ENCODE measurements around the gene ZBTB4.
"Not testable (repeated sequence)": the region's sequence is repeated elsewhere in the genome, so short reads cannot be mapped to it uniquely, and the experiment has no call there.

The ZBTB4 gene

DNA sequence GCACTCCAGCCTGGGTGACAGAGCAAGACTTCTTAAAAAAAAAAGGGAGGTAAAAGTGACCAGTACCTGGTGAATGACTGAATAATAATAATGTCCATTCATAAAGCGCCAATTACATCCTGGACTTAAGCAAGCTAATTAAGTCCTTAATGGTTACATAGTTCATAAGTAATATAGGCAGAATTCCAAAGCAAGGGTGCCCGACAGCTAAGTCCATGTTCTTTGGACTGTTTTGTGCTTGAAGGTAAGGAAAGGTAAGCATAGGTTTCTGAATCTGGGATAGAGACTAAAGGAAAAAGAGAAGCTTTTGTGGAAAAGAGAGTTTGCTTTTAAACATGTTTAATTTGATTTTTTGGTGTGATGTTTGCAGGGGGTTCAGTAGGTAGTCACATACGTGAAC is 14.5 kb upstream of the ZBTB4 start:
- no peak for DNase-seq

DNA sequence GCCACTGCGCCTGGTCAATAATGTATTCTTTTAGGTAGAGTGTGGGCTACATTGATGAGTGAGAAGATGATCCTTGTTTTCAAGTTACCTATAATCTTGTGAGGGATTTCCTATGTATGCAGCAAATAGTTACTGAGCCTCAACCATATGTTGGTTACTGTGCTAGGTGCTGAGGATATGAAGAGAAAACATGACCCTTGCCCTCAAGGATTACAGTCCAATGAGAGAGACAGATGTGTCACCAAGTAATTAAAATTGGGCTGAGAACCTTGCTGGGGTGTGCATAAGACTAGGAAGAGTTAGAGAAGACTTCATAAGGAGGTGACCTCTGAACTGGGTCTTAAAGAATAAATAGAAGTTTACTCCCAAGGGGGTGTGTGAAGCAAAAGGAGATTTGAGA is 12.2 kb upstream of the ZBTB4 start:
- DNase-seq, result no peak

DNA sequence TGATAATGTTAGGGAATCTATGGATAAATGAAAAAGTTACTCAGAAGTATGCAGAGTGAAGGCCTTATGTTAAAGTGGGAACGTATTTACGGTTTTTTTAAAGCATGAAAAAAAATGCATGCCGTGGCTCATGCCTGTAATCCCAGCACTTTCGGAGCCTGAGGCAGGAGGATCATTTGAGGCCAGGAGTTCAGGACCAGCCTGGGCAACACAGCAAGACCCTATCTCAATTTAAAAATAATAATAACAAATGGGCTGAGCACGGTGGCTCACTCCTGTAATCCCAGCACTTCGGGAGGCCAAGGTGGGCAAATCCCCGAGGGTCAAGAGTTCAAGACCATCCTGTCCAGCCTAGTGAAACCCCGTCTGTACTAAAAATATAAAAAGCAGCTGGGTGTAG is 10.7 kb upstream of the ZBTB4 start:
- DNase-seq, result no peak

DNA sequence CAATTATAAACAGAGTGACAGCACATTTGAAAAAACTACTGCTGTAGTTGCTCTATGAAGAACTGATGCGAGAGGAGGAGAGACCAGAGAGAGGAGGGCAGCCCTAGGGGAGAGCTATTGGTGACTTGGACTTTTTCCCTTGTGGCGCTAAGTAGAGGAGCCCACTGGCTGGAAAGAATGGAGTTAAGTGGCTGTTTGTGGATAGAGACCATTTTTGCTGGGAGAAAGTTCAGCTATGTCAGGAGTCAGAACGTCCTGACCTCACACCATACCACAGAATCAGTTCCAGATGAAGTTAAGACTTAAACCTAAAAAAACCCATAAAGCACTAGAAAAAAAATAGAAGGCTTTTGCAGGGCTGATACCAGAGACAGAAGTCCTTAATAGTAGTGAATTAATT is 6.8 kb upstream of the ZBTB4 start:
- DNase-seq, result peak; percentile 34

DNA sequence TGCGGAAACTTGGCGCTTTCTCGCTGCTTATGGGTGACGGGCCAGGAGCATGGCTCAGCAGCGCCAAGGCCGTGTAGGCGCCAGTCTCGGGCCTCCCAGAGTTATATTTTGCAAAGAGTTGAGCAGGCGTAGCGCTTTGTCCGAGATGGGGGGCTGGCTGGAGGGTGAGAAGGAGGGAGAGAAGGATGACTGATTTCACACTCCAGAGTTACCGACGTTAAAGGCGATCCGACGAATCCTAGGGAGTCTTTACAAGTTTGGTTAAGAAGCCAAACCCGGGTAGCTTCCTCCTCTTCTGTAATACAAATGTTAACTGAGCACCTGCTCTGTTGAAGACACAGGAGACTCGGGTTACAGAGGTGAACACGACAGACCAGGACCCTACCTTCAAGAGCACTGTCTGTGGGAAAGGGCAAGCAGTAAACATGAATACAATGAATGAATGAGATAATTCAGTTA is 5.5 kb upstream of the ZBTB4 start:
- DNase-seq, result no peak

DNA sequence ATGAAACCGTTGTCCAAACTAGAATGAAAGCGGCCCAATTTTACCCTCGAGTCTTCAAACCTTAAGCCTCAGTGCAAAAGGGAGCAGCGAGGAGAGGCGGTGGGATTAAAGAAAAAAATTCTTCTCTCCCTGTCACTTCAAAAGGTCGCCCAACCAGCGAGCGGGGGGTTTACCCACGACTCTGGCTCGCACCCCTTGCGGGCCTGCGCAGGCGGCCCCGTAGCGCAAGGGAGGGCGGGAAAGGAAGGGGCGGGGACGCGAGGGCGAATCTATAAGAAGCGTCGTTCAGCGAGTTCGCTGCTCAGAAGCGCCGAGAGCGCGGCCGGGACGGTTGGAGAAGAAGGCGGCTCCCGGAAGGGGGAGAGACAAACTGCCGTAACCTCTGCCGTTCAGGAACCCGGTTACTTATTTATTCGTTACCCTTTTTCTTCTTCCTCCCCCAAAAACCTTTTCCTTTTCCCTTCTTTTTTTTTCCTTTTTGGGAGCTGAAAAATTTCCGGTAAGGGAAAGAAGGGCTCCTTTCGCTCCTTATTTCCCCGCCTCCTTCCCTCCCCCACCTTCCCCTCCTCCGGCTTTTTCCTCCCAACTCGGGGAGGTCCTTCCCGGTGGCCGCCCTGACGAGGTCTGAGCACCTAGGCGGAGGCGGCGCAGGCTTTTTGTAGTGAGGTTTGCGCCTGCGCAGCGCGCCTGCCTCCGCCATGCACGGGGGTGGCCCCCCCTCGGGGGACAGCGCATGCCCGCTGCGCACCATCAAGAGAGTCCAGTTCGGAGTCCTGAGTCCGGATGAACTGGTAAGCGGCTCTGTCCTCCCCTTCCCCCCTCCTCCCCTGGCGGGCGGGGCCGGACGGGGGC is 4.9 kb upstream of the ZBTB4 start, which contains the start of gene POLR2A:
TSS of gene POLR2A (plus strand) at position 300 of the 852 bp plus-strand sequence.
- peak; percentile 97 for DNase-seq

DNA sequence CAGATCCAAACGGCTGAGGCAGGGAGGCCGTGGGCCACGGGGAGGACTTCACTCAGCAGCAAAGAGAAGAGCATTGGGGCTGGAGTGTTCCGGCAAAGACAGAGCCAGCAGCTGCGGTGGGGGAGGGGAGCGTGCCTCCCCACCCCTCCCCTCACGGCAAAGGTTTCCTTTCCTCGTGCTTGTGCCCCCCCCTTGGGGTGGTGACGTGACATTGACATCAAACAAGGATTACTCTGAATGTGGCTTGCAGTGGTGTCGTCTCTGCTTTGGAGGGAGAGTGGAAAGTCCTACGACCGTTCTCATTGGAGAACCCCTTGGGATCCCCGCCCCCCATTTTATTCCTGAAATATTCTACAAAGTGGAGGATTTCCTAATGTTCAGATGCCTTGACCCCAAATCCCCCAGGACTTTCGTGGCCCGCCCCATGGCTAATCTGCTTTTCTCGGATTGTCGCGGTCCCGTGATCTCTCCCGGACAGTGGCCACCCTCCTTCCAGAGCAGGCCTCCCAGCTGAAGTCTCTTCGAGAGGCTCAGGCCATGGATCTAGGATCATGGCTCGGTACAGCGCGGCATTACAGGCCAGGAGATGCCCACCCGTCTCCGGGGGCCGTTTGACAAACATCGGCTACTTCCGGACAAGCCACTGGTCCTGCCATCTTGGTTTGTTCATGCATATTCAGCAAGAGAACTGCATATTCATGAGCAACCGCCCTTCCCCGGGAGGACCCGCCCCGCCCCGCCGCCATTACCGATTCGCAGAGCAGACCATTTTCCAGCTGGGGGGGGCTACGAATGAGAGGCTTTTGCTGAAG is 4.0 kb upstream of the ZBTB4 start:
- peak; percentile 93 for DNase-seq

DNA sequence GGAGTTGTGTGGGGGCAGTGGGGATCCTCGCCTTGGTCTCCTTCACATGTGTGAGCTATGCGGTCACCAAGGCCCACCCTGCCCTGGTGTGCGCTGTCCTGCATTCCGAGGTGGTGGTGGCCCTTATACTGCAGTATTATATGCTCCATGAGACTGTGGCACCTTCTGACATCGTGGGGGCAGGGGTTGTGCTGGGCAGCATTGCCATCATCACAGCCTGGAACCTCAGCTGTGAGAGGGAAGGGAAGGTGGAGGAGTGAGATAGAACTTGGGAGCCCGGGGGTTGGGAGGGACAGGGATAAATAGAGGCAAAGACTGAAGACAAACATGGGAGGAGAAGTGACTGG is 3.3 kb upstream of the ZBTB4 start:
- DNase-seq, result not testable (repeated sequence)

DNA sequence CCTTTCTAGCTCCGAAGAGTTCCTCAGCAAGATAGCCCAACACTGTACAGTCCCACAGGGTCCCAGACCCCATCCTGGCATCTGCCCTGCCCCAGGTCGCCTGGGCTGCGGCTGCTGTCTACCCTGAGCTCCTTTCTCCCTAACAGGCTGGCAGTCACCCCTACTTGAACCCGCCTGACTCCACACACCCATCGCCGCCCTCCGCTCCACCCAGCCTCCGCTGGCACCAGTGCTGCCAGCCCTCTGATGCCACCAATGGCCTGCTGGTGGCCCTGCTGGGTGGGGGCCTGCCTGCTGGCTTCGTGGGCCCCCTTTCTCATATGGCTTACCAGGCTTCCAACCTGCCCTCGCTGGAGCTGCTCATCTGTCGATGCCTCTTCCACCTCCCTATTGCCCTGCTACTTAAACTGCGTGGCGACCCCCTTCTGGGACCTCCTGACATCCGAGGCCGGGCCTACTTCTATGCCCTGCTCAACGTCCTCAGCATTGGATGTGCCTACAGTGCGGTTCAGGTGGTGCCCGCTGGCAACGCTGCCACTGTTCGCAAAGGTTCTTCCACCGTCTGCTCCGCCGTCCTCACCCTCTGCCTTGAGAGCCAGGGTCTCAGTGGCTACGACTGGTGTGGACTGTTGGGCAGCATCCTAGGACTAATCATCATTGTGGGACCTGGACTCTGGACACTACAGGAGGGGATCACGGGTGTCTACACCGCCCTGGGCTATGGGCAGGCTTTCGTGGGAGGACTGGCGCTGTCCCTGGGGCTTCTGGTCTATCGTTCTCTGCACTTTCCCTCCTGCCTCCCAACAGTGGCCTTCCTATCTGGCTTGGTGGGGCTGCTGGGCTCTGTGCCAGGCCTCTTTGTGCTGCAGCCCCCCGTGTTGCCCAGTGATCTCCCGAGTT is 2.7 kb upstream of the ZBTB4 start:
- DNase-seq, result not testable (repeated sequence)

DNA sequence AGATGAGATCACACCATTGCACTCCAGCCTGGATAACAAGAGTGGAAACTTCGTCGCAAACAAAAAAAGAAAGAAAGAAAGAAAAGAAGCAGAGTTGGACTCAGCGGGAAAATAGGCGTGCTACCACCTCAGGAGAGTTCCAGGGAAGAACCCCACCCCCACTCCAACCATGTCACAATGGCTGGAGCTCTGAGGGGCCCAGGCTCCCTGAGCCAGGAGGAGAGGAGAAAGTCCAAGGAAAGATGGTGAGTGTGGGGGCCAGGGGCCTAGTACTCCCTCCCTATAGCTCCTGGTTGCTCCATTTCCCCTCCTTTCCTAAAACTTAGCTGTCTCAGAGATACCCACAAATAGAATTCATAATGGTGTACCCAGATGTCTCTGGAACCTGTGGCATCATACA is 1.8 kb upstream of the ZBTB4 start, which contains the start of gene SLC35G6:
TSS of gene SLC35G6 (plus strand) at position 172 of the 400 bp plus-strand sequence. CDS start at position 243, 71 bp downstream.
- DNase-seq, result not testable (repeated sequence)

DNA sequence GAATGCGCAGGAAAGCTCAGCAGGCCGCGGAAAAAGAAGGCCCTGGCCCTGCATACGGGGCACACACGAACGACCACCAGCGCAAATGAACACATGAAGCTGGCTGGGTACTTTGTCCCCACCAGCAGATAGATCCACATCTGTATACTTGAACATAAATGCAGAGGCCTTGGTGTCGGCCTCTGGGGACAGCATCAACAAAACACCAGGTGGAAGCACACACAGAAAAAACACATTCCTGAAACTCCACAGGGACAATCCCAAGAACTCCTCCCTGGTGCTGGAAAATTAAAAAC is 606 bp upstream of the ZBTB4 start:
- DNase-seq, result no peak

DNA sequence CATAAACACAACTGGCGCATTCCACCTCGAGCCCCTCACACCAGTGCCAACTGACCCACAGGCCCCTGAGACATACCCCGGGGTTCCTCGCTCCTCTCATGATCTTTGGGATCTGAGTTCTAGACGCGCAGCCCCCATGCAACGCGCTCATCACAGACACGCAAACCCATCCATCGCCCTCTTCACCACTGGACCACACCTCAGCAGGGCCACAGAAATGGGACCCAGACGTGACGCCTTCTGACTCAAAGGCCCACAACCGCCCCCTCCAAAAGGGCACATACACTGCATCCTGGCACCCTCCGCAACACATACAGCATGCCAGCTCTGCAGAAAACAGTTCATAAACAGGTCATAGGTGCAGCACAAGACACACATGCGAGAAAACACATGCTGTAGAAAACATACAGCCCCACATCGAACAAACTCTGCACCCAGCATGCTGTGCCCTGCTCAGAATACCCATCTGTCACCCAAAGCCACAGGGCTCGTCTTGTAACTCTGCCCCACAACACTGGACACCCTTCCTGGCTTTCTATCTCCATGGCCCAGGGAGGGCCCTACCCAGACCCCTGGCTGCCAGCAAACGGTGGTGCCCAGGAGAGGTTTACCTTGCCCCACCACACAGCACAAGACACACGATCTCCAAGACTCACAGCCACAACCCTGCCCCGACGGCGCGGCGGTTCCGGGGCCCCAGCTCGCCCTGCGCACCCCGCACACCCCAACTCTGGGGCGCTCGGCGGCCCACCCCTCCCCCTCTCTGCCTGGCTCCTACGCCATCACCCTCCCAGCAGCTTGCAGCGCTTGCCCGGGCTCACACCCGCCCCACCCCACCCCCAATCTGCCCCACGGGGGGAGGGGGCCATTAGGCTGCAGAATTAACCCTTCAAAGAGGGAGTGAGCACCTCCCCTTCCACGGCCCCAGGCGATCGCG is 887 bp downstream of the ZBTB4 start:
- peak; percentile 32 for DNase-seq

DNA sequence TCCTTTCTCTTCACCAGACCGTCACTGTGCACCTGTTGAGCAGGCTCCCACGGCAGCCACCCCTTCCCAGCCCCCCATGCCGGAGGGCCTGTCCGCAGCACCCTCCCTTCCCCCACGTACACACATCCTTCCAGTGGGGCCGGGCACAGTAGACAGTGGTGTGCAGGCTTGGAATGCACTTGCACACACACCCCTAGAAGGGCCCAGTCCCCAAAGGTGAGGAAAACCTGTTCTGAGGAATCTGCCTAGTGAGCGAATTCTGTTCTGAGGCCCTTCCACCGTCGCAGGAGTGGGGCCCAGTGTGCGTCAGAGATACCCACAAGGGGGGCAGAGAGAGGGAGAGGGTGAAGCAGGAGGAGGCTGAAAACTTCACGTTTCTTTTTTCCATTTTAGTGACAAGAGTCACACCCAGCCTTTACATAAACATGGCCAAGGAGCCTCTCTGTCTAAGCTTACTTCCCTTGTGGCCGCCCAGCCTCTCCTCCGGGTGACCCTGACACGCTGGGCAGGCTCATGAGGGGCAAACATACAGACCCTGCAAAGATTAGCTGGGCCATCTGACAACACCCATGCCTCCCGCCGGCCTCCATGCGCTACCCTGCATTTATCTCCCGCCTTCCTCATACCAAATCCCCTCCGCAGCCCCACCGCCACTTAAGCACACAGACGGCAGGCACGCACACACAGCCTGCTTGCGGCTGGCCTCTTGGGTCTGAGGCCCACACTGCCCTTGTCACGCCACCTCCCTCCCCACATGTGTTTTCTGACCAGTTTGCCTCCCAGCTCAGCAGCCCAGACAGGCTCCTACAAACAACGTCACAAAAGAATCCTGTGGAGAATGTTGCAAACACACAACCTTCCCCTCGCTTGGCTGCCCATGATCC is 1.8 kb downstream of the ZBTB4 start:
- peak; percentile 75 for DNase-seq

DNA sequence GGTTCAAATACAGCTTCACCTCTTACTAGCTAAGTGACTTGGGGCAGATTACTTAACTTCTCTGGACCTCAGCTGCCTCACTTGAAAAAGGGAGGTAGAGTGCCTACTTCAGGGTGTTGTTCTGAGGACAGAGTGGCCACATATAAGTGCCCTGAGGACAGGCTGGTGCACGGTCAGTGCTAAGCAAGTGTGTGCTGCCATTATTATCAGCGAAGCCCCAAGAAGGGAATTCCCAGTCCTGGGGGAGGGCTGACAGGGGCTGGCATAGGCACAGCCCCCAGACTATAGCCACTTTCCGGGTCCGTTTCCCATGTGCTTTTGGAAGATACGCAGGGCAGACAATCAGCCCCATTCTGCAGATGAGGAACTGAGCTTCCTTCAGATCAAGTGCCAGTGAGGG is 2.5 kb downstream of the ZBTB4 start:
- no peak for DNase-seq

DNA sequence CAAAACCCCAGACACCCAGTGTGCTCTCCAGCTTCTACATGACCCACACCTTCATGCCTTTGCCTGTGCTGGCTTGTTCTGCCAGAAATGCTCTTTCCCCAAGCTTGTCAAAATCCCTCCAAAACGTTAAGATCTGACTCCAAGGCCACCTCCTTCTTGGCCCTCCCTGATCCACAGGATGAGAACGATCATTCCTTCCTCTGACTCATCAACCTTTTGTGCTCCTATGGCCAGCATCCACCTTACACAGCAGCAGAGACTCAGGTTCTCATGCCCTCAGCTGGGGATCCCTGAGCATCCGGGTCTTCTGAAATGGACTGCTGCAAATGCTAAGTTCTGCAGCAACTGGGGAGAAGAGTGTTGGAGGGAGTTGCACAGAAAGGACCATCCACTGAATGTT is 2.9 kb downstream of the ZBTB4 start:
- no peak for DNase-seq

DNA sequence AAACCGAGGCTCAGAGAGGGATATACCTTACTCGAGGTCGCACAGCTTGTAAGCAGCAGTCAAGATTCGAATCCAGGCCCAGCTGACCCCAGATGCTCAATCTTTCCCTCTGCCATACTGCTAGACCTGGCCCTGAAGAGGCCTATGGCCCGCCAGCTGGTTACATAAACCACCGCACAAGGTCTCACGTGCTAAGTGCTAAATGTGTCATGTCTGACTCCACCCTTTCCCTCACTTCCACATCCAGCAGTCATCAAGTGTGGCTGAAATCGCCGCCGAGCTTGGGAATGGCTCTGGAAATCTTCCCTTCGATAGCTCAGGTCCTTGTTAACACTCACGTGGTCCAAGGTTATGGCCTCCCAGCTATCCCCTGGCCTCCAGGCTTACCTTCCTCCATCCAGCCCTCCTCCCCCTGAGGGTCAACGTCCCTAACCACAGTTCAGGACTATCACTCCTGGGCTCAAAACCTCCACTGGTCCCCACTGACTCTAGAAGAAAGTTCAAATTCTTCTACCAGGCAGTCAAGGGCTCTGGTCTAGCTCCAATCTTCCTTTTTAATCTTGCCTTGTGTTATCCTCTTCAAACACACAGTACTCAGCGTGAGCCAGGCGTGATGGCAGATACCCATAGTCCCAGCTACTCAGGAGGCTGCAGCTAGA is 3.5 kb downstream of the ZBTB4 start:
- no peak for DNase-seq

DNA sequence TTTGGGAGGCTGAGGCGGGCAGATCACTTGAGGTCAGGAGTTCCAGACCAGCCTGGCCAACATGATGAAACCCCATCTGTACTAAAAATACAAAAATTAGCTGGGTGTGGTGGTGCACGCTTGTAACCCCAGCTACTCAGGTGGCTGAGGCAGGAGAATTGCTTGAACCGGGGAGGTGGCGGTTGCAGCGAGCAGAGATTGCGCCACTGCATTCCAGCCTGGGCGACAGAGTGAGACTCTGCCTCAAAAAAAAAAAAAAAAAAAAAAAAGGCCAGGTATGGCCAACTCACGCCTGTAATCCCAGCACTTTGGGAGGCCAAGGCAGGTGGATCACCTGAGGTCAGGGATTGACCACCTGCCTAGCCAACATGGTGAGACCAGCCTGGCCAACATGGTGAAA is 4.7 kb downstream of the ZBTB4 start:
- DNase-seq, result not testable (repeated sequence)

DNA sequence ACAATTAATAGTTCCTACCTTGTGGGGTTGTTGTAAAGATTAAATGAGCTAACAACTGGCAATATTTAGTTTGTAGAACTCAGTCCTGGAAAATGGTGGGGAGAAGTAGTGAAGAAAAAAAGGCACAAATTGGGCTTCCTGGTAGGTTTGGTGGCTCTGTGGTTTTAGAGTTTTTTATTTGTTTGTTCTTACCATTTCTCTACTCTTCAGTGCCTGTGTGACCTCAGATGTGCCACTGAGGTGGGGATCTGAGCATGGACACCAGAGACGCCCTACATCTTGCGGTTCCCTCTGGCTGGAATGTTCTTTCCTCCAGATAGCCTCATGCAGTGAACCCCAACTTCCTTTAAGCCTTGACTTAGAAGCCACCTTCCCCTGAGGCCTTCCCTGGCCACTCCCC is 7.7 kb downstream of the ZBTB4 start:
- DNase-seq, result no peak

DNA sequence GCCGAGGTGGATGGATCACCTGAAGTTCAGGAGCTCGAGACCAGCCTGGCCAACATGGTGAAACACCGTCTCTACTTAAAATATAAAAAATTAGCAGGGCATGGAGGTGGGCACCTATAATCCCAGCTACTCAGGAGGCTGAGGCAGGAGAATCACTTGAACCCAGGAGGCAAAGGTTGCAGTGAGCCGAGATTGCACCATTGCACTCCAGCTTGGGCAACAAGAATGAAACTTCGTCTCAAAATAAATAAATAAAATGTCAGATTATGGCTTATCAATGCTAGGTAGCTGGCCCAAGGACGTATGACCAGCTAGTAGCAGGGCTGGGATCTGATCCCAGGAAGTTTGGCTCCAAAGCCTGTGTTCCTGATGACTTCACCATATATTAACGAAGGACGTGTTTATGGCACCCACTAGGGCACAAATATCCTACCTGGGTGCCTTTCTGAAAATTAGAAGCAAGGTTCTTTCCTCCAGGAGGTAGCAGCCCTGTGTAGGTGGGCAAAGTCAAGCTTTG is 8.9 kb downstream of the ZBTB4 start:
- DNase-seq, result not testable (repeated sequence)

DNA sequence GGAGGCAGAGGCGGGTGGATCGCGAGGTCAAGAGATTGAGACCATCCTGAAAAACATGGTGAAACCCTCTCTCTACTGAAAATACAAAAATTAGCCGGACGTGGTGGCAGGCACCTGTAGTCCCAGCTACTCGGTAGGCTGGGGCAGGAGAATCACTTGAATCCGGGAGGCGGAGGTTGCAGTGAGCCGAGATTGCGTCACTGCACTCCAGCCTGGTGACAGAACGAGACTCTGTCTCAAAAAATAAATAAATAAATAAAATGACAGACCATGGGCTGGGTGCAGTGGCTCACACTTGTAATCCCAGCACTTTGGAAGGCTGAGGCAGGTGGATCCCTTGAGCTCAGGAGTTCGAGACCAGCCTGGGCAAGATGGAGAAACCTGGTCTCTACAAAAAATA is 9.6 kb downstream of the ZBTB4 start:
- not testable (repeated sequence) for DNase-seq

All from fibroblast of upper back skin (primary cell).